ENCODE data around the gene COL6A6. TPM values are rescaled to one million over a fixed set of nuclear protein-coding genes. Genes with fewer than 3 reads are reported as not detected.

COL6A6 gene
- total RNA-seq, 4 donors from 2014 or later: 0.16 to 1.7 (median 0.31) TPM

DNA sequence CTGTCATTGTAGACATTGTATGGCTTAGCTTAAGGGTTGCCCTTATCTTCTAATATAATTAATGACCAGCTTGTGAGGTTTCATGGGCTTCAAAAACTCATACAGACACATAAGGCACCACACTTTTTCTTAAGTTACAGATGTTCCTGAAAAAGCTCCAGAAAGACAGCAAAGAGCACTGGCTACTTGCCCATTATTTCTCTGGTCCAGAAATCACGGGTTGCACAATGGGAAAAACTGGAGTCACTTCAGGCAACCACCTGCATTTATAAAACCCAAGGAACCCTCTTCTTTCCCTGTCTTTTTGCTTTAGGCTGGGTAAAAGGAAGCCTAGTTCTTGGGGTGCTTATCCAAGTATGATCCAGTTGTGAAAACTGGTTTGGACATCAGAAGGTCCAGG lies 2.3 kb upstream of the COL6A6 start:
- TF ChIP-seq CTCF (IDR thresholded peaks at IDR 0.05; ENCODE audit: low read depth): no peak

DNA sequence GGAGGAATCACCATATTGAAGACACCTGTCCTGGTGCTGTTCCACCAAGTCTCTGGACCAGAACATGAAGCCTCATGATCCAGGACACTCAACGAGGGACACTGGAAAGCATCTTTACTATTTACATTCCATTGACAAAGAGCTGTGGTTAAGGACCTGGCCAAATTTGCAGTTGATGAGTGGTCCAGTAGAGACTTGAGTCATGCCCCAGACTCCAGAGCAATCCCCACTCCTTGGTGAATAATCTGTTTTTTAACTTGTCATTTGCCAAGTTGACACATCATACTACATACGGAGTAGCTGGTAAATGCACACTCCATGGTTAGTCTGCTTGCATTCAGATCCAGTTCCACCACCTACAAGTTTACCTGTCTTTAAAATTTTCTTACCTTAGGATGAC lies 1.2 kb upstream of the COL6A6 start:
- TF ChIP-seq CTCF (IDR thresholded peaks at IDR 0.05; ENCODE audit: low read depth): no peak

GRCh38 chr3:130517602-130518001 lies 625 bp downstream of the COL6A6 start:
- TF ChIP-seq CTCF (IDR thresholded peaks at IDR 0.05; ENCODE audit: low read depth): no peak

GRCh38 chr3:130519754-130520153 lies 2.8 kb downstream of the COL6A6 start:
- no peak for TF ChIP-seq CTCF (IDR thresholded peaks at IDR 0.05; ENCODE audit: low read depth)

- no peak for TF ChIP-seq CTCF (IDR thresholded peaks at IDR 0.05; ENCODE audit: low read depth)
Measured at GRCh38 chr3:130522399-130522798, 5.4 kb downstream of the COL6A6 start.

DNA sequence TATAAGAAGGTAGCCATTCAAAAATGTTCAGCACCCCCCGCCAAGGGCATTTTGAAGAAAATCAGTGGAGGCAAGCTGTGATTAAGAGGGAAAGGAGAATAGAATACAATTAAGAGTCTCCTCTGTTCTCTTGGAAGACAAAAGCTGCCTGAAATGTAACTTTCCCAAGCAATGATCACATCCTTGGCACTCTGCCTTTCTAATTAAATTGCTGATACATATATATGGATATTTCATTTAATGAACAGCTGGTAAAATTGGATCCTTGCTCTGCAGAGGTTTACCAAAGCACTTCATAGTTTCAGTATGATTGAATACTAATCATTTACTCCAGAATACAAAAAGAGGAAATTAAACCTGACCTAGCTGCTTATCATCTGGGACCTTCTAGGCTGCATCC lies 10.4 kb downstream of the COL6A6 start:
- no peak for TF ChIP-seq CTCF (IDR thresholded peaks at IDR 0.05; ENCODE audit: low read depth)

GRCh38 chr3:130528120-130528519 lies 11.1 kb downstream of the COL6A6 start:
- no peak for TF ChIP-seq CTCF (IDR thresholded peaks at IDR 0.05; ENCODE audit: low read depth)

Data from subcutaneous adipose tissue (tissue), 4 donors.